GM19324 (cell line): ENCODE results near the gene PPP1R1C.

ENCODE experiments used
- ATAC-seq: cut with Tn5 transposase; IDR thresholded peaks from one replicate; pipeline ENCODE4 v1.9.1; 2021; ENCODE audit warnings: mild to moderate bottlenecking, moderate library complexity; ENCODE audit not compliant: unreplicated experiment, low FRiP score

Gene PPP1R1C

DNA sequence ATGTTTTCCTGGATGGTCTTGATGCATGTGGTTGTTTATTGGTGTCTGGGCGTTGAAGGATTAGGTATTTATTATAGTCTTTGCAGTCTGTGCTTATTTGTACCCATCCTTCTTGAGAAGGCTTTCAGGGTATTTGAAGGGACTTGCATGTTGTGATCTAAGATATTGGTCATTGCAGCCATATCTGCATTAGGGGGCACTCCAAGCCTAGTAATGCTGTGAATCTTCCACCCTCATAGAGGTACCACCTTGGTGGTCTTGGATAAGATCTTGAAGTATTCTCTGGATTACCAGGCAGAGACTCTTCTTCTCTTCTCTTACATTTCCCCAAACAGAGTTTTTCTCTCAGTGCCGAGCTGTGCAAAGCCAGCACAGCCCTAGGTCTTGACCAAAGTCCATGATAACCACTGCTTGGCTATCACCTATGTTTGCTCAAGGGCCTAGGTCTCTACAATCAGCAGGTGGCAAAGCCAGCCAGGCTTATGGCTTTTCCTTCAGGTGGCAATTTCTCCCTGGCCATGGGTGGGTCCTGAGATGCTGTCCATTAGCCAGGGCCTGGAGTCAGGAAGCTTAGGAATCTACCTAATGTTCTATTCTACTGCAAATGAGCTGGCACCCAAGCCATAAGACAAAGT, 15.4 kb upstream of the PPP1R1C start:
- no peak for ATAC-seq

- ATAC-seq, result no peak
These were observed 14.6 kb upstream of the PPP1R1C start for GRCh38 chr2:181971032-181971431.

DNA sequence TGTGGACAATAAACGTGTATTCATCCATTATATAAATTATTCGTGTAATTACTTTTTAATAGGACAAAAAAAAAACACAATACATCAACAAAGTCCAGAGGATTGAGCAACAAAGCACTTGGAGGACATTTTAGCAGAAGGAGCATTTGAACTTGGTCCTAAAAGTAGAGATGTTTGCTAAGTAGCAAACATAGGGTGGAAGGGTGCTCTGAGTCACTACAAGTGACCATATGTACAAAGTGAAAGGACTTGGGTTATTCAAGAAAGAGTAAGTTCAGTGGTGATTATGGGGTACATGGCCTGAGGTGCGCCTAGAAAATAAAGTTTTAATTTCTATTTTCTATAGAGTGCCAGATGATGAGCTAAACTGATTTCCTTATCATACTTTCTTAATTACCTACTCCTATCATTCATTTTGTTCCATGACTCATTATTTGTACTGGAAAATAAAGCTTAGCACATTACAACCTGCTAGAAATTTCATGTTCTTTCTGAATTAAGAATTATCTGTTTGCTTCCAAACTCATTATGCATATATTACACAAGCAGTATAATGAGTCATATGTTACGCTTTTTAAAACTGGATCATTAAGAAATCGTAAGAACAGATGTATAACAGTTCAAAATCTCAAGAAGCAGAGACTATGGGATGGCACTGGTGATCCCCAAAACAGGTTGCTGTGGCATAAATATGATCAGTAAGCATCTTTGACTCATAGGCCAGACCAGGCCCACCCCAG, 13.1 kb upstream of the PPP1R1C start:
- no peak for ATAC-seq

DNA sequence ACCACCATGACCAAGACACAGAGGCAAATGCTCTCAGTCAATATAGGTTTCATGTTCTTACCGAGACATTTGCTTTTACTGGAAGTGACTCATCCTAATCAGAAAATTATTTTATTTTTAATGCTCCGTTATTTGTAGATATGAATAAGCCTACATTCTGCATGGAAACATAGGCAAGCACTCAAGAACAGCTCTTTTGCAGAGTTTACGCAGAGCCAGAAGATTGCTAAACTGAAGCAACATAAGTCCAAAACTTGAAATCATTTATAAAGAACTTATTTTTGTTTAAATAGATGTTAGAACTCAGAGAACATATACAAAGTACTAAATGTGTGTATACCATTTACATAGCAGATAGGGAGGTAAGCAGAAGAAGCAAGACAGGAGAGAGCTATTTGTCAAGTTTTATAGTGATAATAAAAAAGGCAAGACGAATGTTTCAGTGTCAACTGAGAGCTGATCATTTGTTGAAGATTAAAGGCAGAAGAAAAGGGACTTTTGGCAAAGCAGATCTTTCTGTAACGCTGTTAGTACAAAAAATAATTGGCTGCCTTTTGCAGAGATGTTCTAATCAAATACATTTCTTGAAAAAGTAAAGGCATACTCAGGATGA, 12.4 kb upstream of the PPP1R1C start:
- no peak for ATAC-seq

DNA sequence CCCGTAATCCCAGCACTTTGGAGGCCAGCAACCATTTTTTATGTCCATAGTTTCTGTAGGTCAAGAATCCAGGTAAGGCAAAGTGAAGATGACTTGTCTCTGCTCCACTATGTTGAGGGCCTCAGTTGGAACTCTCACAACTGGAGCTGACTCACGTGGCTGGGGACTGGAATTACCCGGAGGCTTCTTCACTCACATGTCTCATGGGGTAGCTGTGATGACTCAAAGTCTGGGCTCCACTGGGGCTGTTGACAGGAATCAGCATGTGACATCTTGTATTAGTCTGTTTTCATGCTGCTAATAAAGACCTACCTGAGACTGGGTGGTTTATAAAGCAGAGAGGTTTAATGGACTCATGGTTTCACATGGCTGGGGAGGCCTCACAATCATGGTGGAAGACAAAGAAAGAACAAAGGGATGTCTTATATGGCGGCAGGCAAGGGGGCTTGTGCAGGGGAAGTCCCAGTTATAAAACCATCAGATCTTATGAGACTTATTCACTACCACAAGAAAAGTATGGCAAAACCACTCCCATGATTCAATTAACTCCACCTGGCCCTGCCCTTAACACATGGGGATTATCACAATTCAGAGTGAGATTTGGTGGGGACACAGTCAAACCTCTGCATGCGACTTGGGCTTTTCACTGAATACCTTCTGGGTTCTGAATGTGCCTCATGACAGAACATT, 7.8 kb upstream of the PPP1R1C start:
- no peak for ATAC-seq

GRCh38 chr2:181978351-181979150, 7.1 kb upstream of the PPP1R1C start:
- no peak for ATAC-seq

DNA sequence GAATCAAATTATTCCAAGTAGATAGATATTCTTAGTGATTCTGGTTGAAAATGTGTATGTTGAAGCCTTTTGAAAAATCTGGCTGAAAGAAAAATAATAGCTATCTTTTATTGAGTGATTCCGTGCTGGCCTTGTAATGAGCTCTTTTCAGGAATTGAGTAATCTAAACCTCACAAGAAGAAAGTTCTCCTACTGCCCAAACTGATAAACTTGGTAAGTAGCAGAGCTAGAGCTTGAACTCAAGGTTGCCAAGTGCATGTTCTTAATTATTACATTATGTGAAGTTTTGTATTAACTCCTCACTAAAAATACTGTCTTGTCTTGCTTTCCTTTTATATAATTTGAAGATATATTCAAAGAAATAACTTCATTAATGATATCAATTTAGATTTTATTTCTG, 1.6 kb upstream of the PPP1R1C start:
- ATAC-seq, result no peak

- no peak for ATAC-seq
These were observed 630 bp upstream of the PPP1R1C start for GRCh38 chr2:181984814-181985631.

GRCh38 chr2:181988154-181988924, 2.7 kb downstream of the PPP1R1C start:
- no peak for ATAC-seq

- no peak for ATAC-seq
These were observed 3.4 kb downstream of the PPP1R1C start for GRCh38 chr2:181989099-181989498.

- peak; percentile 99 for ATAC-seq
These were observed 5.7 kb downstream of the PPP1R1C start for GRCh38 chr2:181991171-181991885.

- peak; percentile 44 for ATAC-seq
These were observed 7.1 kb downstream of the PPP1R1C start for GRCh38 chr2:181992776-181993175.

DNA sequence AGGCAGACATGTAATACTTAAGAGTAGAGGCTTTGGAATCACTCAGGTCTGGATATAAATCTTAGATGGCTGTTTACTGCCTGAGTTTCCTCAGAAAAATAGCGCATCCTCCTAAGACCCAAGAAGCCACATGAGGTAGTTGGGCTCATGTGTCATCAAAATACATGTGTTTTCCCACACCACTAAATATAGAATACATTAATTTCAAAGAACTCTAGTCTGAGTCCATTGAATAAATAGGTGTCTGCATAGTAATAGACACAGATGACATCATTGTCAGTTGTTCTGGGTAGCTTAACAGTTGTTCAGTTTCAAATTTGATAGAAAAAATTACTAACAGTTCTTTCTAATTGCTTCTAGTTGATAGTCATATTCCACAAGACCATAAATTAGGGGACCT, 9.6 kb downstream of the PPP1R1C start:
- ATAC-seq, result no peak

- no peak for ATAC-seq
These were observed 12.6 kb downstream of the PPP1R1C start for GRCh38 chr2:181998041-181998835.

DNA sequence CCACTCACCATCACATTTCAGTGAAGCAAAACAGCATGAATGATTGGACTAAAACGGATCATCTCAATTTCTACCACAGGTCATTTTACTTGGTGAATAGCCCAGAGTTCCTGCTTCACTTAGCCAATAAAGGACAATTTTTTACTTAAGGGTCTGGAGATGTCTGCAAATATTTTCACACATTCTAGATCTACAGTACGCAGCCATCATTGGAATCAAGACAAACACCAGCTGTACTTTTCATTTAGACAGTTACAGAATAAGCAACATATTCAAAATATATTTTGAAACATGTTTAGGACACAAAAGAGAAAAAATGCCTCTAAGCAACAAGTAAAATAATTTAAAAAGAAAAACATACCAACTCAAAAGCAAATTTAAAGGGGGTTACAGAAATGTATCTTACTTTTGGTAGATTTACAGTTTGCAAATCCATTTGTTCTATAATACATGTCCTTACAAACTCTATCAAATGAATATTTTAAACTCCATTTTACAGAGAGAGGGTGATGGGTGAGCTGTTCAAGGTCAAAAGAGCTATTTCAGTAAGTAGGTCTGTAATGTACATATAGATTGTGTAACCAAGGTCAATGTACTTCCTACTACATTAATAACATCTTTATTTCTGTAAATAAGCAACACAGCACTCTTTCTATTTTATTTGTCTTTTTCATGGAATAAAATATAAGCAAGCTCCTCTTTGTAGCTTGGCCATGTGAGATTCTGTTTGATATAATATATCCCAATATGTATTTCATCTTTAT, 13.4 kb downstream of the PPP1R1C start:
- ATAC-seq, result no peak

DNA sequence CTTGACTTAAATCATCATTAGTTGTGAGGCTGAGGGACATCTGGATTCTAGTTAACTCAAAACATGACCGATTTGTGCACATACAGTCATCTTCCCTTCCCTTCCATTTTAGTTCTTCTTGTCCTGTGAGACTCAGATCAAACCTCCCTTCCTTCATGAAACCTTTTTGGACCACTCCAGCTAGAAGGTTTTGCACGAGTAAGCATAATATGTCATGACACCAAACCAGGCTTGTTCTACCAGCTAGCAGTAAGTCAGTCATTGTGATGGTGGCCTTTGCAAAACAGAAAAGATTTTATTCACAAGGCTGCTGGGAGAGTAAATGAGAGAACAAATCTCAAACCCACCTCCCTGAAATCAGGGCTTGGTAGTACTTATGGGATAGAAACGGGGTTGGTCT, 14.3 kb downstream of the PPP1R1C start:
- ATAC-seq, result no peak
